Epithelial cell of proximal tubule (primary cell): ENCODE measurements around the gene NSMCE1. TPM values are rescaled to one million over a fixed set of nuclear protein-coding genes. Genes with fewer than 3 reads are reported as not detected.
A peak's percentile ranks its signal among the peaks of the same experiment; 100 is the strongest.

Experiments
- DNase-seq: peaks from one replicate; pipeline ENCODE4 v3.0.0-alpha.2; 2011; ENCODE audit warnings: low read depth
- H3K4me3 ChIP-seq: 2 replicates; pipeline ENCODE4 v1.5.1; 2011; ENCODE audit warnings: low read depth, mild to moderate bottlenecking, low read length
- CTCF ChIP-seq: conservative IDR thresholded peaks from 2 replicates; pipeline ENCODE4 v1.5.1; 2012; ENCODE audit warnings: low read depth, mild to moderate bottlenecking, low read length
- total RNA-seq: library from RNA; depleted of rRNA; stranded (reverse); fragments of >200 nt; gene quantifications from 2 replicates; pipeline ENCODE4 v1.2.3, GENCODE V29; 2015

NSMCE1 gene
- total RNA-seq, 1 donor from 2014 or later = 86.3 TPM

- no peak for TF ChIP-seq CTCF
- peak; percentile 59 for DNase-seq
- peak overlapping the region; percentile 88 for H3K4me3 ChIP-seq
These were observed 45.7 kb upstream of the NSMCE1 start for GRCh38 chr16:27314161-27314723.

- H3K4me3 ChIP-seq = peak within 1 kb of the TSS; percentile 88
- peak; percentile 80 for DNase-seq
- no peak for TF ChIP-seq CTCF
These were observed 45.0 kb upstream of the NSMCE1 start, which contains the start of gene IL4R for GRCh38 chr16:27313422-27314160. Gene IL4R, plus strand, starts transcription at chr16:27313974. Its CDS starts 26,230 bp downstream, at chr16:27340204.

- H3K4me3 ChIP-seq = peak overlapping the region; percentile 88
- TF ChIP-seq CTCF = no peak
- no peak for DNase-seq
These were observed 44.2 kb upstream of the NSMCE1 start for GRCh38 chr16:27312580-27313421.

- no peak for DNase-seq
- TF ChIP-seq CTCF = no peak
- H3K4me3 ChIP-seq = no peak overlapping the region
These were observed 43.3 kb upstream of the NSMCE1 start for GRCh38 chr16:27311897-27312303.

- no peak overlapping the region for H3K4me3 ChIP-seq
- no peak for DNase-seq
- TF ChIP-seq CTCF = no peak
These were observed 42.9 kb upstream of the NSMCE1 start for GRCh38 chr16:27311448-27311830.

- no peak for DNase-seq
- TF ChIP-seq CTCF = no peak
These were observed 42.2 kb upstream of the NSMCE1 start for GRCh38 chr16:27310576-27311447.

More at GRCh38 chr16:27310576-27311447, 42.2 kb upstream of the NSMCE1 start:
- H3K4me3 ChIP-seq = no peak overlapping the region
